ENCODE measurements around the gene RAP1A.

DNA sequence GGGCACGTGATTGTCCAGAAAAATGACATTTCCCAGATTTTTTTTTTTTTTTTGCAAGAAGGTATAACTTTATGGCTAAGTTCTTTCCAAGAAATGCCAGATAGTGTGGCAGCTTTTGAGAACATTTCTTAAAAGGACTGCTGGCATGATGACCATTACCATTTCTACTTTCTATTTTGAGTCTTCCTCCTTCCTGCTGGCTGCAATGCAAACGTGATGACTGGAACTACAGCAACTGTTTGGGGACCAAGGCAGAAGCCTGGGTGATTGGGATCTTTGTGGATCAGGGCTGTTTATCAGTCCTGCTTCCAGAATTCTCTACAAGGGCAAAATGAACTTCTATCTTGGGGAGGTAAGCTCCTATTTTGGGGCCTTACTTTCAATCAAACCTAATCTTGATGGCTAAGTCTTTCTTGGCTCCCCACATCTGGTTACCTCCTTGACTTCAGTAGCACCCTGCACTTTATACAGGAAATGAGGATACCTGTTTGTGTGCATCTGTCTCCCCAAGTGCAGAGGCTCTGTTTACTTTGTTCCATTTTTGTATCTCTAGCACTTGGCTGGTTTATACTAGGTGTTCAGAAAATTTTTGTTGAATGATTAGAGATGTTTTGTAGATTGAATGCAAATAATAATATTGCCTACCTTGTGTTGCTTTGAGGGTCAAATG lies 132.5 kb downstream of the RAP1A start:
- TF ChIP-seq, protein P1, sequence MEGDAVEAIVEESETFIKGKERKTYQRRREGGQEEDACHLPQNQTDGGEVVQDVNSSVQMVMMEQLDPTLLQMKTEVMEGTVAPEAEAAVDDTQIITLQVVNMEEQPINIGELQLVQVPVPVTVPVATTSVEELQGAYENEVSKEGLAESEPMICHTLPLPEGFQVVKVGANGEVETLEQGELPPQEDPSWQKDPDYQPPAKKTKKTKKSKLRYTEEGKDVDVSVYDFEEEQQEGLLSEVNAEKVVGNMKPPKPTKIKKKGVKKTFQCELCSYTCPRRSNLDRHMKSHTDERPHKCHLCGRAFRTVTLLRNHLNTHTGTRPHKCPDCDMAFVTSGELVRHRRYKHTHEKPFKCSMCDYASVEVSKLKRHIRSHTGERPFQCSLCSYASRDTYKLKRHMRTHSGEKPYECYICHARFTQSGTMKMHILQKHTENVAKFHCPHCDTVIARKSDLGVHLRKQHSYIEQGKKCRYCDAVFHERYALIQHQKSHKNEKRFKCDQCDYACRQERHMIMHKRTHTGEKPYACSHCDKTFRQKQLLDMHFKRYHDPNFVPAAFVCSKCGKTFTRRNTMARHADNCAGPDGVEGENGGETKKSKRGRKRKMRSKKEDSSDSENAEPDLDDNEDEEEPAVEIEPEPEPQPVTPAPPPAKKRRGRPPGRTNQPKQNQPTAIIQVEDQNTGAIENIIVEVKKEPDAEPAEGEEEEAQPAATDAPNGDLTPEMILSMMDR (conservative IDR thresholded peaks at IDR 0.05; ENCODE audit: low read length): no peak
- no peak for TF ChIP-seq EZH2phosphoT487 (IDR thresholded peaks at IDR 0.05; ENCODE audit: borderline replicate concordance)
